ENCODE measurements around the gene ETS1. TPM values are rescaled to one million over a fixed set of nuclear protein-coding genes. Genes with fewer than 3 reads are reported as not detected.

The ETS1 gene
- total and polyA plus RNA-seq, 2 experiments from 2014 or later = 25.6 to 52.6 TPM

DNA sequence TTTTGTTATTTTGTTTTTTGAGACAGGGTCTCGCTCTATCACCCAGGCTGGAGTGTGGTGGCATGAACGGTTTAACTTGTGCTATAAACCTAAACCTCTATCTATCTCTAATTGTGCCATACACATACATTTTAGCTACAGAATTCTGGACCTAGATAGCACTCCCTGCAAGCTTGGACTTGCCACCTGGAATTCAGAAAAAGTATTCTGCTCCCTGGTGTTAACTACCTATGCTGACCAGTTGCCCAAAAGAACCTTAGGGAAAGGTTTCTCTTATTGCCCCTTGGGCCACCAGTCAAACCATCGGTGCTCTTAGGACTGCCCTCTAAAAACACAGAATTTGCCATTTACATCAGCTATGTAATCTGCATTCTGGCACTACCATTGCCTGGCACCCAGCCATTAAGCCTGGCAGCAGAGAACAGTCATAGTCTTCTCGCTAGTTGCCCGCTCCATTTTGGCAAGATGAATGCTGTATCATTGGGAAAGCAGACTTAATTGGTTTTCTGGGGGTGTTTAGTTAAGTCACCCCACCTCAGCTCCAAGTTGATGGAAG lies 55.3 kb downstream of the ETS1 start:
- H3K4me3 Mint-ChIP-seq = no peak overlapping the region
- H3K9me2 ChIP-seq (ENCODE audit: insufficient read depth) = no peaks in the 10 kb centered on the region
- H3K27ac ChIP-seq (ENCODE audit: low read depth) = no peak overlapping the region
- no peaks in the 10 kb centered on the region for H3K9me3 Mint-ChIP-seq
- H2AFZ ChIP-seq = no peak overlapping the region
- H3K4me1 Mint-ChIP-seq = peaks cover 43% of the 10 kb centered on the region
- no peaks in the 10 kb centered on the region for H3K27me3 ChIP-seq (ENCODE audit: insufficient read depth)
- no peak overlapping the region for H3K27ac Mint-ChIP-seq
- H3F3A ChIP-seq (replicated peaks; ENCODE audit: low read depth) = no peaks in the 10 kb centered on the region
- peaks cover 15% of the 10 kb centered on the region; the same call in 1 of the 2 replicates for H3K79me2 ChIP-seq (replicated peaks; ENCODE audit: insufficient read depth)
- peaks cover 17% of the 10 kb centered on the region for H3K27me3 Mint-ChIP-seq (ENCODE audit: insufficient read depth, low read depth, poor library complexity)
- no peak overlapping the region for H3K4me3 ChIP-seq
- no peak for ATAC-seq
- peaks cover 3% of the 10 kb centered on the region for H4K20me1 ChIP-seq (replicated peaks; ENCODE audit: insufficient read depth)
- peaks cover 39% of the 10 kb centered on the region for H3K4me1 ChIP-seq (ENCODE audit: insufficient read depth)
- H3K4me2 ChIP-seq = peak overlapping the region; percentile 66
- no peak for DNase-seq (ENCODE audit: low spot score)
- TF ChIP-seq ZNF331 (CRISPR knock-in tag; IDR thresholded peaks at IDR 0.05; ENCODE audit: low read depth) (no peak), NANOG (IDR thresholded peaks at IDR 0.05; ENCODE audit: borderline replicate concordance) (no peak), EZH2 (IDR thresholded peaks at IDR 0.05; ENCODE audit: low read depth, unreplicated experiment) (no peak), ZNF114 (CRISPR knock-in tag; IDR thresholded peaks at IDR 0.05) (no peak), STAT1 (IDR thresholded peaks at IDR 0.05; ENCODE audit: unreplicated experiment) (no peak), POLR2AphosphoS5 (IDR thresholded peaks at IDR 0.05; ENCODE audit: low read depth) (no peak), CREB1 (CRISPR knock-in tag; IDR thresholded peaks at IDR 0.05; ENCODE audit: low read depth) (no peak), EZH2phosphoT487 (IDR thresholded peaks at IDR 0.05; ENCODE audit: unreplicated experiment) (no peak), REST (IDR thresholded peaks at IDR 0.05; ENCODE audit: unreplicated experiment) (no peak), JUNB (IDR thresholded peaks at IDR 0.05; ENCODE audit: unreplicated experiment) (no peak)
- TF ChIP-seq, protein P1, sequence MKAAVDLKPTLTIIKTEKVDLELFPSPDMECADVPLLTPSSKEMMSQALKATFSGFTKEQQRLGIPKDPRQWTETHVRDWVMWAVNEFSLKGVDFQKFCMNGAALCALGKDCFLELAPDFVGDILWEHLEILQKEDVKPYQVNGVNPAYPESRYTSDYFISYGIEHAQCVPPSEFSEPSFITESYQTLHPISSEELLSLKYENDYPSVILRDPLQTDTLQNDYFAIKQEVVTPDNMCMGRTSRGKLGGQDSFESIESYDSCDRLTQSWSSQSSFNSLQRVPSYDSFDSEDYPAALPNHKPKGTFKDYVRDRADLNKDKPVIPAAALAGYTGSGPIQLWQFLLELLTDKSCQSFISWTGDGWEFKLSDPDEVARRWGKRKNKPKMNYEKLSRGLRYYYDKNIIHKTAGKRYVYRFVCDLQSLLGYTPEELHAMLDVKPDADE (IDR thresholded peaks at IDR 0.05) = no peak
- TF ChIP-seq, protein P2, sequence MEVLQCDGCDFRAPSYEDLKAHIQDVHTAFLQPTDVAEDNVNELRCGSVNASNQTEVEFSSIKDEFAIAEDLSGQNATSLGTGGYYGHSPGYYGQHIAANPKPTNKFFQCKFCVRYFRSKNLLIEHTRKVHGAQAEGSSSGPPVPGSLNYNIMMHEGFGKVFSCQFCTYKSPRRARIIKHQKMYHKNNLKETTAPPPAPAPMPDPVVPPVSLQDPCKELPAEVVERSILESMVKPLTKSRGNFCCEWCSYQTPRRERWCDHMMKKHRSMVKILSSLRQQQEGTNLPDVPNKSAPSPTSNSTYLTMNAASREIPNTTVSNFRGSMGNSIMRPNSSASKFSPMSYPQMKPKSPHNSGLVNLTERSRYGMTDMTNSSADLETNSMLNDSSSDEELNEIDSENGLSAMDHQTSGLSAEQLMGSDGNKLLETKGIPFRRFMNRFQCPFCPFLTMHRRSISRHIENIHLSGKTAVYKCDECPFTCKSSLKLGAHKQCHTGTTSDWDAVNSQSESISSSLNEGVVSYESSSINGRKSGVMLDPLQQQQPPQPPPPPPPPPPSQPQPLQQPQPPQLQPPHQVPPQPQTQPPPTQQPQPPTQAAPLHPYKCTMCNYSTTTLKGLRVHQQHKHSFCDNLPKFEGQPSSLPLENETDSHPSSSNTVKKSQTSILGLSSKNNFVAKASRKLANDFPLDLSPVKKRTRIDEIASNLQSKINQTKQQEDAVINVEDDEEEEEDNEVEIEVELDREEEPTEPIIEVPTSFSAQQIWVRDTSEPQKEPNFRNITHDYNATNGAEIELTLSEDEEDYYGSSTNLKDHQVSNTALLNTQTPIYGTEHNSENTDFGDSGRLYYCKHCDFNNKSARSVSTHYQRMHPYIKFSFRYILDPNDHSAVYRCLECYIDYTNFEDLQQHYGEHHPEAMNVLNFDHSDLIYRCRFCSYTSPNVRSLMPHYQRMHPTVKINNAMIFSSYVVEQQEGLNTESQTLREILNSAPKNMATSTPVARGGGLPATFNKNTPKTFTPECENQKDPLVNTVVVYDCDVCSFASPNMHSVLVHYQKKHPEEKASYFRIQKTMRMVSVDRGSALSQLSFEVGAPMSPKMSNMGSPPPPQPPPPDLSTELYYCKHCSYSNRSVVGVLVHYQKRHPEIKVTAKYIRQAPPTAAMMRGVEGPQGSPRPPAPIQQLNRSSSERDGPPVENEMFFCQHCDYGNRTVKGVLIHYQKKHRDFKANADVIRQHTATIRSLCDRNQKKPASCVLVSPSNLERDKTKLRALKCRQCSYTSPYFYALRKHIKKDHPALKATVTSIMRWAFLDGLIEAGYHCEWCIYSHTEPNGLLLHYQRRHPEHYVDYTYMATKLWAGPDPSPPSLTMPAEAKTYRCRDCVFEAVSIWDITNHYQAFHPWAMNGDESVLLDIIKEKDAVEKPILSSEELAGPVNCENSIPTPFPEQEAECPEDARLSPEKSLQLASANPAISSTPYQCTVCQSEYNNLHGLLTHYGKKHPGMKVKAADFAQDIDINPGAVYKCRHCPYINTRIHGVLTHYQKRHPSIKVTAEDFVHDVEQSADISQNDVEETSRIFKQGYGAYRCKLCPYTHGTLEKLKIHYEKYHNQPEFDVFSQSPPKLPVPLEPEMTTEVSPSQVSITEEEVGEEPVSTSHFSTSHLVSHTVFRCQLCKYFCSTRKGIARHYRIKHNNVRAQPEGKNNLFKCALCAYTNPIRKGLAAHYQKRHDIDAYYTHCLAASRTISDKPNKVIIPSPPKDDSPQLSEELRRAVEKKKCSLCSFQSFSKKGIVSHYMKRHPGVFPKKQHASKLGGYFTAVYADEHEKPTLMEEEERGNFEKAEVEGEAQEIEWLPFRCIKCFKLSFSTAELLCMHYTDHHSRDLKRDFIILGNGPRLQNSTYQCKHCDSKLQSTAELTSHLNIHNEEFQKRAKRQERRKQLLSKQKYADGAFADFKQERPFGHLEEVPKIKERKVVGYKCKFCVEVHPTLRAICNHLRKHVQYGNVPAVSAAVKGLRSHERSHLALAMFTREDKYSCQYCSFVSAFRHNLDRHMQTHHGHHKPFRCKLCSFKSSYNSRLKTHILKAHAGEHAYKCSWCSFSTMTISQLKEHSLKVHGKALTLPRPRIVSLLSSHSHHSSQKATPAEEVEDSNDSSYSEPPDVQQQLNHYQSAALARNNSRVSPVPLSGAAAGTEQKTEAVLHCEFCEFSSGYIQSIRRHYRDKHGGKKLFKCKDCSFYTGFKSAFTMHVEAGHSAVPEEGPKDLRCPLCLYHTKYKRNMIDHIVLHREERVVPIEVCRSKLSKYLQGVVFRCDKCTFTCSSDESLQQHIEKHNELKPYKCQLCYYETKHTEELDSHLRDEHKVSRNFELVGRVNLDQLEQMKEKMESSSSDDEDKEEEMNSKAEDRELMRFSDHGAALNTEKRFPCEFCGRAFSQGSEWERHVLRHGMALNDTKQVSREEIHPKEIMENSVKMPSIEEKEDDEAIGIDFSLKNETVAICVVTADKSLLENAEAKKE (CRISPR knock-in tag; IDR thresholded peaks at IDR 0.05) = no peak
- TF ChIP-seq, protein P3, sequence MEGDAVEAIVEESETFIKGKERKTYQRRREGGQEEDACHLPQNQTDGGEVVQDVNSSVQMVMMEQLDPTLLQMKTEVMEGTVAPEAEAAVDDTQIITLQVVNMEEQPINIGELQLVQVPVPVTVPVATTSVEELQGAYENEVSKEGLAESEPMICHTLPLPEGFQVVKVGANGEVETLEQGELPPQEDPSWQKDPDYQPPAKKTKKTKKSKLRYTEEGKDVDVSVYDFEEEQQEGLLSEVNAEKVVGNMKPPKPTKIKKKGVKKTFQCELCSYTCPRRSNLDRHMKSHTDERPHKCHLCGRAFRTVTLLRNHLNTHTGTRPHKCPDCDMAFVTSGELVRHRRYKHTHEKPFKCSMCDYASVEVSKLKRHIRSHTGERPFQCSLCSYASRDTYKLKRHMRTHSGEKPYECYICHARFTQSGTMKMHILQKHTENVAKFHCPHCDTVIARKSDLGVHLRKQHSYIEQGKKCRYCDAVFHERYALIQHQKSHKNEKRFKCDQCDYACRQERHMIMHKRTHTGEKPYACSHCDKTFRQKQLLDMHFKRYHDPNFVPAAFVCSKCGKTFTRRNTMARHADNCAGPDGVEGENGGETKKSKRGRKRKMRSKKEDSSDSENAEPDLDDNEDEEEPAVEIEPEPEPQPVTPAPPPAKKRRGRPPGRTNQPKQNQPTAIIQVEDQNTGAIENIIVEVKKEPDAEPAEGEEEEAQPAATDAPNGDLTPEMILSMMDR (conservative IDR thresholded peaks at IDR 0.05; ENCODE audit: low read depth in 2 of 2) = no peak
- H3K36me3 Mint-ChIP-seq (ENCODE audit: low read depth) = peaks cover 4% of the 10 kb centered on the region; the same call in 2 of the 3 replicates
- no peaks in the 10 kb centered on the region; the same call in 1 of the 2 replicates for H3K36me3 ChIP-seq (ENCODE audit: insufficient read depth)
